Embryonic facial prominence (tissue), 1 donor: Measurements from ENCODE around the gene FADS2.

Source experiments
- DNase-seq: peaks from one replicate; pipeline ENCODE4 v3.0.0-alpha.2; 2016; ENCODE audit errors: extremely low spot score

The FADS2 gene

DNA sequence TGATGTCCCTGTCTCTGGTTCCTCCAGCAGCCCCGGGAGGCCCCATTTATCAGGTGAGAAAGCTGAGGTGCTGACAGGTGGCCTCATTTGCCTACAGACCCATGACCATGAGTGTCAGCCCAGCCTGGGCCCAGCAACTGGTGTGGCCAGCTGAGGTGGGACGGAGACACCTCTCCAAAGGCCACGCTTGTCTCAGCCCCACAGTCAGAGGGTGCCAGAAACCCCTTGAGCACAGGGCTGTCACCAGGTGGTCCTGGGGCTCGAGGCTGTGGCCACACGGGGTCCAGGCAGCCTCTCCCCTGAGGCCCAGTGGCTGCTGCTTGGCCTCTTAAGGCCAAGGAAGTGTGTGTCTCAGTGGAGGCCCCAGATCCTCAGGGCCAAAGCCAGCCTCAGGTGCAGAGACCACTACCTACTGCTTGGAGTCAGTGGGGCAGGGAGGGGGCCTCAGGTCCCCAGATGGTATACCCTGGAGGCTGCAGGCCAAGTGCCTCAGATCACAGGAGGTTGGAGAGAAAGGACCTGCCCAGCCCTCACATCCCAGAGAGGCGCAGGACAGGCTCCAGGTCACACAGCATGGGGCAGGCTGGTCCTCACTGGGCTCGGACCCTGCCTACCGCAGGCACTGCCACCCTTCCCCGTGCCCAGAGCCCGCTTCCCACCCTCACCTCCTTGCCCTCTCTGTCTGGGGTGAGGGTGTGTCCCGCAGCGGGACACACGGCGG is 77.9 kb downstream of the FADS2 start:
- no peak for DNase-seq

- no peak for DNase-seq
These were observed 78.4 kb downstream of the FADS2 start for GRCh38 chr11:61906522-61906909.

GRCh38 chr11:61907282-61907681 is 79.2 kb downstream of the FADS2 start:
- DNase-seq: no peak

GRCh38 chr11:61907871-61908729 is 80.0 kb downstream of the FADS2 start:
- no peak for DNase-seq

- no peak for DNase-seq
These were observed 80.7 kb downstream of the FADS2 start for GRCh38 chr11:61908730-61909316.

DNA sequence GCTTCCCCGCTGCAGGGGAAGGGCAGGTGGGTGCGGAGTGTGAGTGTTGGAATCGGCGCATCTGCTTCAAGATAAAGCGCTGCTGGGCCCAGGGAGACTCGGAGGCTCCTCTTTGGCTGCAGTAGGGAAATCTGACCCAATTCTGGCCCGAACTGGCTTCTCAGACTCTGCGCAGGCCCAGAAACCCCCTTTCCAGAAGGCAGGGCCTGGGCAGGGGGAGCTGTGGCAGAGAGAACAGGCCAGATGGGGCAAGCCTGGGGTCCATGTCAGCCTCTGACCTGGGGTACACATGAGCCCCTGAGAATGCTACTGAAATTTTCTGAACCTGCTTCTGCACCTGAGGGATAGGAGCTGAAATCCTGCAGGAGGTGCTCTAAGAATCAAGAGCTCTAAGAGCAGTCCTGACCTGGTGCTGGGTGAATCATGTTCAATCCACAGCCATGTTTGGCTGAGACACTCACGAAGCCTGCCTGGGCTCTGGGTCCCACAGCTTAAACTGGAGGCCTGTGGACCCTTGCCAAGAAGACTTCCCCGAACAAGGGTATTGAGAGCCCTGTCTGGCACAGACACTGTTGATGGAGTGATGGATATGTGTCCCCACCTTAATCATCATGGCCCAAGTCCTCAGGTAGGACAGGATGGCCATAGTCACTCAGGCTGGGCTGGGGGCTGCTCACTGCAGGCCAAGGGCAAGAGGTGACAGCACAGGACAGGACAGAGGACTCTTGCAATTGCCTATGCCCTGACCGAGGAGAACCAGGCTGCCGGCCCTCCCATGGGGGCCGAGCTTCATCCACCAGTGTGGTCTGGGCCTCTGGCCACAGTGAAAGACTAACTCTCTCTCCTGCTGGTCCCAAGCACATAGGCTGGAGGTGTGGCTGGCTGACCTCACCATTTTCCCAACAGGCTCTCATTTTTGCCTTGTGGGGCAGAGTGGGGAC is 82.4 kb downstream of the FADS2 start:
- no peak for DNase-seq

DNA sequence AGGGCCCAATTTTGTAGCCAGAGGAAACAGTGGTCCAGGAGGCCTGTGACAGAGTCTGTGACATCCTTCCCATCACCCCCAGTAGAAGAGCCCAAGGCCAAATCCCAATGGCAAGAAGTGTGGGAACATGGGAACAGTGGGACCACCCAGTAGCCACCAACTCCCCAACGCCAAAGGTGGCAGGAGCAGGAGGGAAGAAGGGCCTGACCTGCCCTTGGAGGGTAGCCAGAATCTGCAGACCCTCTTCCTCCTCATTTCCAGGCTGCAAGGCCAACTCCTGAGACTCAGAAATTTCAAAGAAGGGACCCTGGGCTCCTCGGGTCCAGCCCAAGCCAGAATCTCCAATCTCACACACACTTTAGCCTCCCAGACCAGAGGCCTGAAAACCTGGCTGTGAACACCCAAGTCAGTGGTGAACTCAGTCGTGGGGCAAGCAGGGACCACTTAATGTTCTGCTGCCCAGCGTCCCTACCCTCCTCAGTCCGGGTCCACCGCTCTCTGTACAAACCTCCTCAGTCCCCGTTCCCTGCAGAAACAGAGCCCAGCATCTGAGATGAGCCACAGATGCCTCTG is 83.1 kb downstream of the FADS2 start:
- DNase-seq: no peak

DNA sequence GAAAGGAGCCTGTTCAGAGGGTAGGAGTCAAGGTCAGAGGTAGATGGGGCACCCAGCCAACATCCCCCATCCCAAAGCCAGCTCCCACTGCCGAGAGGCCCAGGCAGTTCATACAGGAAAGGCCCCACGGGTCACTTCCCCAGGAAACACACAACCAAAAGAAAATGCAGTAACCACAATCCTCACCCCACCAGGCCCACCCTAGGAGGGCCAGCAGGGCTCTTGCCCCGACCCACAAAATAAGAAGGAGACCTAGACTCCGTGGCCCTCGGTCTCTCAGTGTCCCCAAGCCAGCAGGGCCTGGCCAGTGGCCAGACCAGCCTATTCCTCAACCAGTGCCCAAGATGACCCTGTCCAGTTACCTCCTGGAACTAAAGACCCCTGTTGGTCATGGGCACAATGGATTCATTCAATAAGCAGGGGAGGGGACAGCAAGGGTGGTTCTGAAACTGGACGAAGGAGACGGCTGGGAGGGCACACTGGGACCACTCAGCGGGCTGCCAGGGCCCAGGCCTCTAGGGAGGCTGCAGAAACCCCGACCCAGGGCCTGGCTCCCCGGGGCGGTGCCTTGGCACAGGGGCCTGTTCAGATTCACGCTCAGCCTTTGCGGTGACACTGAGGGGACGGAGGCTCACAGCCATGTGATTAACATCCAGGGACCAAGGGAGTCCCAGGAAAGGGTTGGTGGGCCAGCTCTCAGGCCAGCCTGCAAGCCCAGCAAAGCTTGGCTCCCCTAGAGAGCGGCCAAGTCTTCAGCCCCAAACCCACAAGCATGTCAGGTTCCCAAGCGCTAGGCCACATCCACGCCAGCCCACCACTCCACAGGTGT is 83.8 kb downstream of the FADS2 start:
- no peak for DNase-seq

GRCh38 chr11:61912530-61912898 is 84.4 kb downstream of the FADS2 start:
- DNase-seq: no peak

DNA sequence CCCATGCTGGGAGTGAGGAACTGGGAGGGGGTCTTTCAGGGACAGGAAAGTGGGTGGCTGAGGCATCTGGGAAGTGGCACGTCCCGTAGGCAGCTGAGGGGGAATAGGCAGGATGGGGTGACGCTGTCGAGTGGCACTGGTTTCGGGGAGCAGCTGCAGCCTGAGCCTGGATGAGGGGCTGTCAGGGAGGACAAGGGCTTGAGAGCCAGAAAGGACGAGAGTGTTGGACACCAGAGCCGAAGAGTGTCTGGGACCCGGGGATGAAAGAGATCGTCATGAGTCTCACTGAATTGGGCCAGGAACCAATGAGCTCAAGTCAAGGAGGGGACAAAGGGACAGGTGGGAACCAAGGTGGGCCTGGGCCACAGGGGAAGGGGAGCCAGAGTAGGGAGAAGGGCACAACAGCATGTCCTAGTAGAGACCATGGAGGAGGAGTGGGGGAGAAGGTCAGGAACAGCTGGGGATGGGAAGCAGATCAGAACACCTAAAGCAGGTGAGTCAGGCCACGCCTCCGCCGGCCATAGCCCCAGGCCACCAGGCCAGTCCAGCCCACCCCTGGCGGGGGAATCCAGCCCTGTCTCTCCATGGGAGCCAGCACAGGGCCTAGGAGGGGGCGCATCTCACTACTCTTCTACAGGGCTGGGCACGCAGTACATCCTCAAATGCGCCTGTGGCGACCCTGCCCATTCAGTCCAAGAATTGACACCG is 85.0 kb downstream of the FADS2 start:
- DNase-seq: no peak

- DNase-seq: no peak
These were observed 85.7 kb downstream of the FADS2 start for GRCh38 chr11:61913699-61914395.

DNA sequence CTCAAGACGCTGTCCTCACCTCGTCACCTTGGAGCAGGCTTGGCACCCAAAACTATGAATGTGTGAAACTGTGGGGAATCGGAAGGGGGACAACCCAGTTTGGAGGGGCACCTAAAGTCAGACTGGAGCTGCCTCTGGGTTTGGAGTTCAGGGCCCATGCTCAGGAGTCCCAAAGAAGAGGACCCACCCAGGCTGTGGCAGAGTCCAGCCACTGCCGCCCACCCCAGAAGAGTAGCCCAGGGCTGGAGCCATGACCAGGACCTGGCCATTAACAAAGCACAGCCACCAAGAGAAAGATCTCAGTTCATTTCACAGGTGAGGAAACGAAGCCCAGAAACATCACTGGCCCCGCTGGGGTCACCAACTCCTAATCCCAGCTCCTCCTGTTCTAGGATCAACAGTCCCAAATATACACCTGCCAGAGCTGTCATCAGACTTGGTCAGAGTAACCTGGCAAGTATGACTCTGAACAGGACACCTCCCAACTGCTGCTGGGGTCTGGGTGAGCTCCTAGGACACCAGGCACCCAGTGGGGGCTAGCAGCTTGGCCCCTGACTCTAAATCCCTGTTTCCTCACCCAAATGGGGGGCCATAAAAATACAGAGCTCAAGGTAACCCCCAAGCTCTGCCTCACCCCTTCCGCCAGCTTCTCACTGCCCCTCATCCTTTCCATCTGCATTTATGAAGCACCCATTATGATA is 86.5 kb downstream of the FADS2 start:
- DNase-seq: no peak

GRCh38 chr11:61916737-61917333 is 88.7 kb downstream of the FADS2 start:
- no peak for DNase-seq
